Sciatic nerve (tissue), 2 donors: ENCODE results near the gene SEPTIN8. TPM values are rescaled to one million over a fixed set of nuclear protein-coding genes. Genes with fewer than 3 reads are reported as not detected.
A peak's percentile ranks its signal among the peaks of the same experiment; 100 is the strongest.
"Not testable (repeated sequence)": the region's sequence is repeated elsewhere in the genome, so short reads cannot be mapped to it uniquely, and the experiment has no call there.

Experiments used
- ATAC-seq: fragments of 200-7000 bp; cut with Tn5 transposase; one replicate; pipeline ENCODE4 v1.9.1; 2020; ENCODE audit warnings: mild to moderate bottlenecking, moderate library complexity
- DNase-seq: peaks from one replicate; pipeline ENCODE4 v3.0.0-alpha.2; 2020; ENCODE audit warnings: low spot score
- intact Hi-C: fragments of 100-400 bp; cut with DNase I; formaldehyde crosslinking; loops from one replicate; pipeline ENCODE4 v1.14.2; 2022
- total RNA-seq: library from RNA; stranded (reverse); fragmentation: NEBNext Ultra II Directional; extraction: Animal tissue kit (Norgen Biotek cat#: 25700); gene quantifications from one replicate; pipeline ENCODE4 v1.2.1, GENCODE V29; 2021
- donor health status: DM: no; HTN: no; CAD: no.
- donor health status: DM: no; HTN: no; CAD: no.

Gene SEPTIN8
- total RNA-seq, 1 donor from 2014 or later = 59.3 TPM

DNA sequence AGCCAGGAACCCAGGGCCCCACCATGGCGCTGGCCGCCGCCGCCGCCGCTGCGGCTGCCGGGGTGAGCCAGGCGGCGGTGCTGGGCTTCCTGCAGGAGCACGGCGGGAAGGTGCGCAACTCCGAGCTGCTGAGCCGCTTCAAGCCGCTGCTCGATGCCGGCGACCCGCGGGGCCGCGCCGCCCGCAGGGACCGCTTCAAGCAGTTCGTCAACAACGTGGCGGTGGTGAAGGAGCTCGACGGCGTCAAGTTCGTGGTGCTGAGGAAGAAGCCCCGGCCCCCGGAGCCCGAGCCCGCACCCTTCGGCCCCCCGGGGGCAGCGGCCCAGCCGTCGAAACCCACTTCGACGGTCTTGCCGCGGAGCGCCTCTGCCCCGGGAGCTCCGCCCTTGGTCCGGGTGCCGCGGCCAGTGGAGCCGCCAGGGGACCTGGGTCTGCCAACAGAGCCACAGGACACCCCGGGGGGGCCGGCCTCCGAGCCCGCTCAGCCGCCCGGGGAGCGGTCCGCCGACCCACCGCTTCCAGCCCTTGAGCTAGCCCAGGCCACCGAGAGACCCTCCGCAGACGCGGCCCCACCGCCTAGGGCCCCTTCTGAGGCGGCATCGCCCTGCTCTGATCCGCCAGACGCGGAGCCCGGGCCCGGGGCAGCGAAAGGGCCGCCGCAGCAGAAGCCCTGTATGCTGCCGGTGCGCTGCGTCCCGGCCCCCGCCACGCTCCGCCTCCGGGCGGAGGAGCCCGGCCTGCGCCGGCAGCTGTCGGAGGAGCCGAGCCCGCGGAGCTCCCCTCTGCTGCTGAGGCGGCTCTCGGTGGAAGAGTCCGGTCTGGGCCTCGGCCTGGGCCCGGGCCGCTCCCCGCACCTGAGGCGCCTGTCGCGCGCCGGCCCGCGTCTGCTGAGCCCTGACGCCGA is 36.8 kb upstream of the SEPTIN8 start:
- ATAC-seq (peak; percentile 35), DNase-seq (no peak)
- intact Hi-C loops = no loop called here

DNA sequence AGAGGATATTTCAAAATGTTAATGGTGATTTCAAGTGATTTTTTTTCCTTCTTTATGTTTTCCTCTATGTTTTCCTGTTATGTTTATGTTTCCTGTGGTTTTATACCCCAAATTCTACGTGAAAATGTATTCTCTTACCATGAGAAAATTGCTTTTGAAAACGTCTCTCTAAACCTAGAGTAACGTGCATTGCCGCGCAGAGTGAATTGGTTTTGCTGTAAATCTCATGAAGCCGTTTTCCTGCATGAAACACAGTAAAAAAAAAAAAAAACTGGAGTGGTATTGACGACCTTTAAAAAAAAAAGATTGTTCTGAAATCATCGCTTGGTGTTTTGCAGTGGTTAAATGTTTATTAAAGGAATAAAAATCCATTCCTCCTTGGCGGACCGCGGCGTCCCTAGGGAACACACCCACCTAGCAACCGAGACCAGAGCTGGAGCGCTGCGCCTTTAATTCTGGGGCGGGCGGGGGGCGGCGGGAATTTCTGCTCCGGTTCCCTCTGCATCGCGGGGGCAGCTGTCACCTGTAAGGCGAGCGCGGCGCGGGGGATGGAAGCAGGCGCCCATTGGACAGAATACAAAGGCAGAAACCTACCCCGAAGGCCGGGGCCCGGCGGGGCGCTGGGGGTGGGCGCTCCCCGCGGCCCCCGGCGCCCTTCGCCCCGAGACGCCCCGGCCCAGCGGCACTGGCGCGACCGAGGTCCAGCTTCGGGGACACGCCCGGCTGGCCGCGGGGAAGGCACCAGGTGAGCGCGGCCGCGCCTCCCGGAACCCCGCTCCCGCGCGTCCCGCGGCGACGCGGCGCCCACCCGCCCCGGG is 36.0 kb upstream of the SEPTIN8 start, which contains the start of gene SOWAHA:
SOWAHA (plus strand) TSS at position 522 of the 818 bp plus-strand sequence. CDS start 320 bp downstream, outside the sequence.
- intact Hi-C loops = no loop called here
- DNase-seq = no peak
- ATAC-seq = no peak

DNA sequence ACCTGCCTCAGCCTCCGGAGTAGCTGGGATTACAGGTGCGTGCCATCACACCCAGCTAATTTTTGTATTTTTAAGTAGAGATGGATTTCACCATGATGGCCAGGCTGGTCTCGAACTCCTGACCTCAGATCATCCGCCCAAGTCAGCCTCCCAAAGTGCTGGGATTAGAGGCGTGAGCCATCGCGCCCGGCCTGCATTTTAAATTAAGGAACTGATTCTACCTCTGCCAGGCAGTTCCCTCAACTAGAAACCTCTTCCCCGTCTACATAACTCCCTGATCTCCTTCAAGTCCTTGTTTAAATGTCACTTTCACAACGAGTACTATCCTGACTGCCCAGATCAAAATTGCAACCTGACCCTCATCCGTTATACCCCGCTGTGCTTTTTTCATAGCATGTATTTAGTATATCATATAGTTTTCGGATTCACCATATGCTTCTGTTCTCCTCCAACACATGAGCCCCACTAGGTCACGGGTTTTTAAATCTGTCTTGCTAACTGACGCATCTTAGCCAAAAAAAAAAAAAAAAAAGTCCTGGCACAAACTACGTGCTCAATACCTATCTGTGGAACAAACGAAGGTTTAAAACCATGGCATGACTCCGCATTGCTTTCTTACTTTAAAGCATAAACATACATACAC is 35.2 kb upstream of the SEPTIN8 start:
- DNase-seq = no peak
- intact Hi-C loops = no loop called here
- no peak for ATAC-seq

DNA sequence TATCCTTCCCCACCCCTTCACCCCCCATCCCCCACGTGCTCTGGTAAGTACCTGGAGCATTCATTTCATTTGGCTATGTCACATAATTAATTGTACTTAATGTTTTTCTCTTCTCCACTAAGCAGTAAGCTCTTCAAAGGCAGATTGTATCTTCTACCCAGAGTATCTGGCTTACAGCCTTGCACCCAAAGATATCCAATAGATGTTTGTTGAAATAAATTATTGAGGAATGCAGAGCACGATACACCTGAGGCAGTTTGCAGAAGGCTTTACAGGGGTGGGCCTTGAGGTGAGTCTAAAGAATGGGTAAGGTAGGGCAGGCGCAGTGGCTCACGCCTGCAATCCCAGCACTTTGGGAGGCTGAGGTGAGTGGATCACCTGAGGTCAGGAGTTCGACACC is 33.6 kb upstream of the SEPTIN8 start:
- DNase-seq = no peak
- intact Hi-C loops = no loop called here

DNA sequence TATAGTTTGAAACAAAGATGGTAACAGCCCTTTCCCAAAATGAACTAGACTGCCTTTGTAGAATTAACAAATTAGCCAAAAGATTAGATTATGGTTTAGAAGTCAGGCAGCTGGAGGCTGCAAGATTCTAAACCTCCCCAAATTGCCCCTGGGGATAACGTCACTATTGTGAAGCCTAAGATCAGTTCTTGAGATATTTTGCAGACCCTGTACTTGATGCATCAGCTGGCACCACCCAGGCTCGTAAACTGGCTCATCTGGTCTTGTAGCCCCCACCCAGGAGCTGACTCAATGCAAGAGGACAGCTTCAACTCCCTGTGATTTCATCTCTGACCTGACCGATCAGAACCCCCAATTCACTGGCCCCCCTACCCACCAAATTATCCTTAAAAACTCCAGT is 31.8 kb upstream of the SEPTIN8 start:
- ATAC-seq = no peak
- no peak for DNase-seq
- intact Hi-C loops = no loop called here

More for the DNA sequence above, 33.6 kb upstream of the SEPTIN8 start:
- no peak for ATAC-seq

DNA sequence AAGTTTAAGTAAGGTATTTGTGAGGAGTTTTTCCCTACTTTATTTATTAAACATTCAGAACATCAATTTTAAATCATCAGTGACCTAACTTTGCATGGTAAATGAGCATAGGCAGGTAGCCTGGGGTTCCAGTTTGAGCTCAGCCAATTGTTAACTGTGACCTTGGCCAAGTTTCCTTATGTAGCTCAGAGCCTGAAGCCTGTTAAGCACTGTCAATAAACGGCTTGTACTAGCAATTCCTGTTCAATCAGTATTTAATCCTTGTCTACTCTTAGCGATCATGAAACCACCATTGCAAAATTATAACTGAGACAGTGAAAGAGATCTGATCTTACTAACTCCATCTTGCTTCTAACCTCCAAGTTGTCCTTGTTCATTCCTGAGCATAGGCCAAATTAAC is 31.4 kb upstream of the SEPTIN8 start:
- intact Hi-C loops = no loop called here
- no peak for ATAC-seq
- no peak for DNase-seq

DNA sequence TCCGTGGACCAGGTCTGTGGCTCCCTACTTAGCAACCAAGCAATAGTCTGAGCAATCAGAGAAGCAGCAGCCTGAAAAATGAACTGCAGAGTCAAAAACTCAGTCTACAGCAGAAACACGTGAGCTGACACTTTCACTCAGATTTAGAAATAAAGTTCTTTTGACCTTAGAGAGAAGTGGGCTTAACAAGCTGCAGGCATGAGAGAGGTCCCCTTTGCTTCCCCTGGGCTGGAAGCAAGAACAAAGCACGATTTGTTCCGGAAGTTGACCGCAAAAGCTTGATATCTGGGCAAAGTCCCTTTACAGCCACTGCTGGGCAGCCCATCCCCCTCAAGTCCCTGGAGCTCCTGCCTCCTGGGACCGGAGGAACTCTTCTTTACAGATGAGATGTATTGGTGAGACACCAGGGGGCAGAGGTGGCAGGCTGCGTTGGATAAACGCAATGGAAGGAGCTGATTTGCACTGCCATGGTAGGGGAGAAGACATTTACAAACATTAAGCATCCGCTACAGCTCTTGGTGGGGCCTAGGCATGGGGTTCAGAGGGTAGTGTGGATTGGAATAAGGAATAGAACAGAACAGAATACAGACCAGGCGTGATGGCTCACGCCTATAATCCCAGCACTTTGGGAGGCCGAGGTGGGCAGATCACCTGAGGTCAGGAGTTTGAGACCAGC is 30.3 kb upstream of the SEPTIN8 start:
- ATAC-seq = peak; percentile 36
- no peak for DNase-seq
- intact Hi-C loops = no loop called here

DNA sequence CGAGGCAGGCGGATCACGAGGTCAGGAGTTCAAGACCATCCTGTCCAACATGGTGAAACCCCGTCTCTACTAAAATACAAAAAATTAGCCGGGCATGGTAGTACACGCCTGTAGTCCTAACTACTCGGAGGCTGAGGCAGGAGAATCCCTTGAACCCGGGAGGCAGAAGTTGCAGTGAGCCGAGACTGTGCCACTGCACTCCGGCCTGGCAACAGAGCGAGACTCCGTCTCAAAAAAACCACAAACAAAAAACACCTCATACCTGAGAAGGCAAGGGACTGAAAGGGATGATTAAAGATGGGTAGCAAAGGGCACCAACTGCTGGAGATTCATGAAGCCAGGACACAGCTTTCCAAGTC is 29.7 kb upstream of the SEPTIN8 start:
- intact Hi-C loops, ATAC-seq, DNase-seq: not testable (repeated sequence)

DNA sequence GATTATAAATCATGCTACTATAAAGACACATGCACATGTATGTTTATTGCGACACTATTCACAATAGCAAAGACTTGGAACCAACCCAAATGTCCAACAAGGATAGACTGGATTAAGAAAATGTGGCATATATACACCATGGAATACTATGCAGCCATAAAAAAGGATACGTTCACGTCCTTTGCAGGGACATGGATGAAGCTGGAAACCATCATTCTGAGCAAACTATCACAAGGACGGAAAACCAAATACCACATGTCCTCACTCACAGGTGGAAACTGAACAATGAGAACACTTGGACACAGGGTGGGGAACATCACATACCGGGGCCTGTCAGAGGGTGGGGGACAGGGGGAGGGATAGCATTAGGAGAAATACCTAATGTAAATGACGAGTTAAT is 28.8 kb upstream of the SEPTIN8 start:
- ATAC-seq = not testable (repeated sequence)

DNA sequence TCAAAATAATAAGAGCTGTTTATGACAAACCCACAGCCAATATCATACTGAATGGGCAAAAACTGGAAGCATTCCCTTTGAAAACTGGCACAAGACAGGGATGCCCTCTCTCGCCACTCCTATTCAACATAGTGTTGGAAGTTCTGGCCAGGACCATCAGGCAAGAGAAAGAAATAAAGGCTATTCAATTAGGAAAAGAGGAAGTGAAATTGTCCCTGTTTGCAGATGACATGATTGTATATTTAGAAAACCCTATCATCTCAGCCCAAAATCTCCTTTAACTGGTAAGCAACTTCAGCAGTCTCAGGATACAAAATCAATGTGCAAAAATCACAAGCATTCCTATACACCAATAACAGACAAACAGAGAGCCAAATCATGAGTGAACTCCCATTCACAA is 27.2 kb upstream of the SEPTIN8 start:
- ATAC-seq, intact Hi-C loops: not testable (repeated sequence)

More for the DNA sequence above, 28.8 kb upstream of the SEPTIN8 start:
- intact Hi-C loops, DNase-seq: not testable (repeated sequence)

DNA sequence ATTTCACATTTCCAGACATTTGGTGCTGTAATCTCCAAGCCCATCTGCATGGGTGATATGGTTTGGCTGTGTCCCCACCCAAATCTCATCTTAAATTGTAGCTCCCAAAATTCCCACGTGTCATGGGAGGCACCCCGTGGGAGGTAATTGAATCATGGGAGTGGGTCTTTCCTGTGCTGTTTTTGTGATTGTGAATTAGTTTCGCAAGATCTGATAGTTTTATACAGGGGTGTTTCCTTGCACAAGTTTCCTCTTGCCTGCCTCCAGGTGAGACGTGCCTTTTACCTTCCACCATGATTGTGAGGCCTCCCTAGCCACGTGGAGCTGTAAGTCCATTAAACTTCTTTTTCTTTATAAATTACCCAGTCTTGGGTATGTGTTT is 25.6 kb upstream of the SEPTIN8 start:
- ATAC-seq, intact Hi-C loops, DNase-seq: not testable (repeated sequence)

More for the DNA sequence above, 27.2 kb upstream of the SEPTIN8 start:
- not testable (repeated sequence) for DNase-seq

DNA sequence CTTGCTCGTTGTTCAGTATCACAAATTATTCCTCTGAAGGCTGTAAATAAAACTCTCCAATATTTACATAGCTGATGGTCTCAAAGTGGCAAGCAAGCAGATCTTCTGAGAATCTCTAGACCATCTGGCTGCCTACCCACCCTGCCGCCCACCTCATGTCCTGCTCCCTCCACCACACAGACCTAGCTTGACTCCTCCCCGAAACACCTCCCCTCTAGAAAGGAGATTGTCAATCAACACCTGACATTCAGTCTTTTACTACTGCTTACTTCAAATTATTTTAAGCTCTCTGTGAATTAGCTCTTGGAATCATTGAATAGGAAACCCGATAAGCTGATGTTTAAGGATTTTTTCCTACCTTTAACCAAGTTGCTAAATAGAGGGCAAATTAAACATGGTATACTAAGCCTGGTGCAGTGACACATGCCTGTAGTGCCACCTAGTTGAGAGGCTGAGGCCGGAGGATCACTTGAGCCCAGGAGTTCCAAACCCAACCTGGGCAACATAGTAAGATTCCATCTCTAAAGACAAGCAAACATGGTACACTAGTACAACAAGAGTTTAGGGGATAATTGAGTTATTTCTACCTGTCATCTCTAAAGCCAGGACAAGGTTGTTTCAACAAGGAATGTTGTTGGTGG is 25.1 kb upstream of the SEPTIN8 start:
- intact Hi-C loops = no loop called here
- no peak for ATAC-seq

DNA sequence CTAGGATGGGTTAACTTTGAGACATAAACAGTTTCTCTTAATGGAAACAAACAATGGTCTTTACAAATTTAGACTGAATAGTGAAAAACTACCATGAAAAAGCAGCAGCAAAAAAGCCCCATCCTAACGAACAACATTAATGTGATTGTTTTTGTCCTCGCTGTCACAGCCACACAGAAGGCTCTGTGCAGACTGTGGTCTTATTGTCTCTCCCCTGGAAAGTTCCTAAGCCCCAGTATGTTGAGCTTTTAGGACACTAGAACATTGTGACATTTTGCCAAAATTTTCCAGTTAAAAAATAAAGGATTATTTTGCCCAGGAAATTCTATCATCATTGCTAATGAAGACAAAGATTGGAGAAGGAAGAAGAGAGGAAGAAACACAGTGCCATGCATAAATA is 23.5 kb upstream of the SEPTIN8 start:
- DNase-seq (no peak), ATAC-seq (no peak)
- intact Hi-C loops = no loop called here

More for the DNA sequence above, 25.1 kb upstream of the SEPTIN8 start:
- DNase-seq = no peak

DNA sequence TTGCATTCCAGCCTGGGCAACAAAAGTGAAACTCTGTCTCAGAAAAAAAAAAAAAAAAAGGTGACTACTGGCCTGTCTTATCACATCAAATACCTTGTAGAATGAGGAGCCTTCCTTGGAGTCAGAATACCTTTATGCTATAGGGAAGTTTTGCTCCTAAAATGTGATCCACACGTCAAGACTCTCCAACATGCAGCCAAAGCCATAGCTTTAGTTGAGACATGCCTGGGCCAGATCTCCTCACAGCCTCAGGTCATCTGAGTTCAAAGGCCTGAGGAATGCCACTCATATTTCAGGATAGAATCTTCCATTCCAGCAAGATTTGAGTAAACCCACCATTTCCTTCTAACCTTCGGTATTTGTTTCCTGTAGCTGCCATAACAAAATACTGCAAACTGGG is 22.4 kb upstream of the SEPTIN8 start:
- ATAC-seq = no peak
- DNase-seq = no peak
- intact Hi-C loops = no loop called here

DNA sequence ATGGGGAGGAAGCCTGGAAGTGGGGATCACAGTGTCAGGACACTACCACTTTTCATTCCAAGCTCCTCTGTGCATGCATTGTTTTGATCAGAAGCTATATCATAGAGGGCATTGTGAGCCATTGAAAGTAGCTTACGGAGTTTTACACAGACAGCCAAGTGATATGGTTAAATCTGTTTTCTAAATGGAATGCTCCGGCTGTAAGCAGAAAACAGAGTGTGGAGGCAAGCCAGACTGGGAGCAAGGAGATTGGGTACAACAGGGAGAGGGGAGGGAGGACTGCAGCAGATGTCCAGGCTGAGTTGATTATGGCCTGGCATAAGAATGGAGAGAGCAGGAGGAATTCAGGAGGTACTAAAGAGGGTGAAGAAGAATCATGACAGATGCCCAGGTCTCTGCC is 20.6 kb upstream of the SEPTIN8 start:
- intact Hi-C loops = no loop called here

DNA sequence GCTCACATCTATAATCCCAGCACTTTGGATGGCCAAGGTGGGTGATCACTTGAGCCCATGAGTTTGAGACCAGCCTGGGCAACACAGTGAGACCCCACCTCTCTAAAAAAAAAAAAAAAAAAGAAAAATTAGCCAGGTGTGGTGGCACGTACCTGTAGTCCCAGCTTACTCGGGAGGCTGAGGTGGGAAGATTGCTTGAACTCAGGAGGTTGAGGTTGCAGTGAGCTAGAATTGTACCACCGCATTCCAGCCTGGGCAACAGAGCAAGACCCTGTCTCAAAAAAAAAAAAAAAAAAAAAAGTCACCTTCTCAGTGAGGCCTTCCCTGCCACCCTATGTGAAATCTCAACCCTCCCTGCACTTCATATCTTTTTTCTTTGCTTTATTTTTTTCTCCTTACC is 14.0 kb upstream of the SEPTIN8 start:
- intact Hi-C loops = no loop called here
- DNase-seq (no peak), ATAC-seq (no peak)

More for the DNA sequence above, 20.6 kb upstream of the SEPTIN8 start:
- ATAC-seq (no peak), DNase-seq (no peak)

DNA sequence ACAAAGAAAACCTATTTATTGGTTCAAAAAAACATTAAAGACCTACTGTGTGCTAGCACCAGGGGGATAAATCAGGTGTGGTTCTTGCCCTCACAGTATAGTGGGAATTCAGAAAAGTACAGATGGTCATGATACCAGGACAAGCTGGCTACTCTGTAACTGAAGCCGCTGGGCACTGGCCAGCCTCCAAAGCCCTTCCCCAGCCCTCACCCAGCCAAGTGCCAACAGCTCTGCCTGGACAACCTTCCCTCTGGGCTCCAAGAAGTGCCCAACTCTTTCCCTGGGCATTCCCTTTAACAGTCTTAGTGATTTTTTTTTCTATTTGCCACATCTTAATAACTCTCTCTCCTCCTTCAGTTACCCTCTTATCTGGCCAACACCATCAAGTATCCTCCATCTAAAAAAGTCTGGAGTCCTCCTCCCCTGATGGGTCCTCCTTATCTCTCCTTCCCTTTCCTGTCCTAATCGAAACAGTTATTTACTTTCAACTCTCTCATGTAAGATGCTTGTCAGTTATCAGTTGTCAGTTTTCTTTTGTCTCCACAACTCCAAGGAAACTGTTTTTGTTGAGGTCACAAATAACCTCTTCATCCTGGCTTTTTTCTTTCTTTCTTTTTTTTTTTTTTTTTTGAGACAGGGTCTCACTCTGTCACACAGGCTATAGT is 13.3 kb upstream of the SEPTIN8 start:
- DNase-seq (no peak), ATAC-seq (no peak)
- intact Hi-C loops = no loop called here
